Measurements from ENCODE around the gene RAPGEF1.
A peak's percentile ranks its signal among the peaks of the same experiment; 100 is the strongest.

The RAPGEF1 gene

GRCh38 chr9:131582466-131583336 is 157.2 kb downstream of the RAPGEF1 start:
- DNase-seq, result no peak

GRCh38 chr9:131582056-131582455 is 157.8 kb downstream of the RAPGEF1 start:
- no peak for DNase-seq

GRCh38 chr9:131580358-131580757 is 159.5 kb downstream of the RAPGEF1 start:
- DNase-seq, result no peak

- no peak for DNase-seq
Measured at GRCh38 chr9:131579789-131580211, 160.1 kb downstream of the RAPGEF1 start.

- DNase-seq, result no peak
Measured at GRCh38 chr9:131578731-131579504, 161.0 kb downstream of the RAPGEF1 start.

- DNase-seq, result no peak
Measured at GRCh38 chr9:131578021-131578420, 161.9 kb downstream of the RAPGEF1 start.

- no peak for DNase-seq
Measured at GRCh38 chr9:131577005-131578000, 162.6 kb downstream of the RAPGEF1 start.

GRCh38 chr9:131575946-131576853 is 163.7 kb downstream of the RAPGEF1 start:
- no peak for DNase-seq

- no peak for DNase-seq
Measured at GRCh38 chr9:131574730-131575640, 164.9 kb downstream of the RAPGEF1 start.

- DNase-seq, result no peak
Measured at GRCh38 chr9:131567910-131568309, 172.0 kb downstream of the RAPGEF1 start.

GRCh38 chr9:131566158-131566557 is 173.7 kb downstream of the RAPGEF1 start:
- DNase-seq, result no peak

GRCh38 chr9:131565369-131565768 is 174.5 kb downstream of the RAPGEF1 start:
- DNase-seq, result no peak

GRCh38 chr9:131562032-131562959 is 177.6 kb downstream of the RAPGEF1 start:
- peak; percentile 28 for DNase-seq

GRCh38 chr9:131559421-131560000 is 180.4 kb downstream of the RAPGEF1 start:
- DNase-seq, result no peak

- DNase-seq, result no peak
Measured at GRCh38 chr9:131557855-131558548, 181.9 kb downstream of the RAPGEF1 start.

GRCh38 chr9:131555841-131556673 is 183.8 kb downstream of the RAPGEF1 start:
- no peak for DNase-seq

- DNase-seq, result no peak
Measured at GRCh38 chr9:131554843-131555351, 185.0 kb downstream of the RAPGEF1 start.

All from NCI-H226 (cell line).